ENCODE measurements around the gene KRTAP5-4.

DNA sequence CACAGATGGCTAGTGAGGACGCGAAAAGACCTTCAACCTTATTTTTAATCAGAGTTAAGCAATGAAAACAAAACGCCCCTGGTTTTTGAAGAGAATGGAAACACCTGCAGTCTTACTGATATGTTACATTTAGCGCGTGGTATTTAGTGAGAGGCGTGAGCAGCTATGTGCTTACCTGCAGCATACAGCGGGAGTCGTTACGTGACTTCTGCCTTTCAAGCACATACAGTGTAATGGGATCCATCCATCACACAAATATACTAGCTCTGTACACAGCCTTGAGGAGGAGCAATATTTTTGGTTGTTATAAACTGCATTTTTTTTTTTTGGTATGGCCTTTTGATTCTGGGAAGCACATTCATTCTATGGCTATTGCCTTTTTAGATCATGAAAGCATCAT is 29.3 kb downstream of the KRTAP5-4 start:
- TF ChIP-seq, protein P1, sequence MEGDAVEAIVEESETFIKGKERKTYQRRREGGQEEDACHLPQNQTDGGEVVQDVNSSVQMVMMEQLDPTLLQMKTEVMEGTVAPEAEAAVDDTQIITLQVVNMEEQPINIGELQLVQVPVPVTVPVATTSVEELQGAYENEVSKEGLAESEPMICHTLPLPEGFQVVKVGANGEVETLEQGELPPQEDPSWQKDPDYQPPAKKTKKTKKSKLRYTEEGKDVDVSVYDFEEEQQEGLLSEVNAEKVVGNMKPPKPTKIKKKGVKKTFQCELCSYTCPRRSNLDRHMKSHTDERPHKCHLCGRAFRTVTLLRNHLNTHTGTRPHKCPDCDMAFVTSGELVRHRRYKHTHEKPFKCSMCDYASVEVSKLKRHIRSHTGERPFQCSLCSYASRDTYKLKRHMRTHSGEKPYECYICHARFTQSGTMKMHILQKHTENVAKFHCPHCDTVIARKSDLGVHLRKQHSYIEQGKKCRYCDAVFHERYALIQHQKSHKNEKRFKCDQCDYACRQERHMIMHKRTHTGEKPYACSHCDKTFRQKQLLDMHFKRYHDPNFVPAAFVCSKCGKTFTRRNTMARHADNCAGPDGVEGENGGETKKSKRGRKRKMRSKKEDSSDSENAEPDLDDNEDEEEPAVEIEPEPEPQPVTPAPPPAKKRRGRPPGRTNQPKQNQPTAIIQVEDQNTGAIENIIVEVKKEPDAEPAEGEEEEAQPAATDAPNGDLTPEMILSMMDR (IDR thresholded peaks at IDR 0.05; ENCODE audit: low read length): no peak
- no peak for TF ChIP-seq EZH2phosphoT487 (IDR thresholded peaks at IDR 0.05; ENCODE audit: low read length)
